Natural killer cell (primary cell): Measurements from ENCODE around the gene CARMIL1. TPM values are rescaled to one million over a fixed set of nuclear protein-coding genes. Genes with fewer than 3 reads are reported as not detected.

ENCODE experiments used
- ATAC-seq, 3 donors: fragments of 150-1000 bp in 2 of 3; fragments of 200-7000 bp in 1 of 3; cut with Tn5 transposase; 1 replicate in 1 of 3; 2 replicates in 2 of 3; pipeline ENCODE4 v1.10.0; 2021; ENCODE audit warnings: mild to moderate bottlenecking in 2 of 3, moderate library complexity in 2 of 3
- DNase-seq, 2 donors: peaks; one replicate each; pipeline versions ENCODE4 v3.0.0 to v3.0.0-alpha.2; 2013 to 2021; ENCODE audit warnings: mixed read lengths in 1 of 2
- H3K27ac ChIP-seq: one replicate; pipeline ENCODE4 v1.5.1; 2013; ENCODE audit warnings: mild to moderate bottlenecking, low read length
- H3K27me3 ChIP-seq: one replicate; pipeline ENCODE4 v1.6.1; 2013; ENCODE audit warnings: low read length; ENCODE audit not compliant: control insufficient read depth, insufficient read depth
- H3K36me3 ChIP-seq: one replicate; pipeline ENCODE4 v1.6.1; 2013; ENCODE audit warnings: low read length; ENCODE audit not compliant: control insufficient read depth, insufficient read depth
- H3K4me1 ChIP-seq: one replicate; pipeline ENCODE4 v1.6.1; 2013; ENCODE audit warnings: low read length; ENCODE audit not compliant: control insufficient read depth, insufficient read depth
- H3K4me3 ChIP-seq: one replicate; pipeline ENCODE4 v1.5.1; 2013; ENCODE audit warnings: low read length
- H3K9me3 ChIP-seq: one replicate; pipeline ENCODE4 v1.6.1; 2013; ENCODE audit warnings: low read length; ENCODE audit not compliant: control insufficient read depth, insufficient read depth
- H3K27ac Mint-ChIP-seq, 2 donors: one replicate each; pipeline ENCODE4 v1.8.0; 2022; ENCODE audit warnings: mild to moderate bottlenecking in 2 of 2, mixed read lengths in 2 of 2, moderate library complexity in 1 of 2
- H3K27me3 Mint-ChIP-seq, 2 donors: one replicate each; pipeline ENCODE4 v1.8.0; 2022; ENCODE audit warnings: low read depth in 2 of 2, mixed read lengths in 2 of 2
- H3K36me3 Mint-ChIP-seq: one replicate; pipeline ENCODE4 v1.8.0; 2022; ENCODE audit warnings: mixed read lengths
- H3K4me1 Mint-ChIP-seq, 2 donors: one replicate each; pipeline ENCODE4 v1.8.0; 2022; ENCODE audit warnings: mixed read lengths in 2 of 2
- H3K4me3 Mint-ChIP-seq: one replicate; pipeline ENCODE4 v1.8.0; 2022; ENCODE audit warnings: mild to moderate bottlenecking, moderate library complexity, mixed read lengths
- H3K9me3 Mint-ChIP-seq, 2 donors: one replicate each; pipeline ENCODE4 v1.8.0; 2022; ENCODE audit warnings: mixed read lengths in 2 of 2
- WGBS: methylation state at CpG from one replicate; pipeline ENCODE4 v1.1.7; 2013; ENCODE audit warnings: missing lambda C conversion rate; ENCODE audit not compliant: insufficient coverage; 5-methylcytosine and 5-hydroxymethylcytosine counted together
- intact Hi-C: fragments of 100-400 bp; cut with micrococcal nuclease; formaldehyde crosslinking; loops from one replicate; pipeline ENCODE4 v1.14.2; 2022
- total RNA-seq, 4 donors: library from RNA; stranded (reverse); fragments of 120-200 nt in 1 of 4; gene quantifications; one replicate each; pipeline versions ENCODE4 v1.2.3 to v1.2.4, GENCODE V29; 2013 to 2022
- TF ChIP-seq, protein P1 (sequence below): fragments of 200-600 bp; IDR thresholded peaks from one replicate; pipeline ENCODE4 v1.8.0; 2022; ENCODE audit warnings: antibody characterized with exemption

Gene CARMIL1
- total RNA-seq, 3 donors from 2014 or later (not counting 1 experiment from before 2014, with no cell fraction given): 0.25 to 1.1 (median 0.35) TPM

DNA sequence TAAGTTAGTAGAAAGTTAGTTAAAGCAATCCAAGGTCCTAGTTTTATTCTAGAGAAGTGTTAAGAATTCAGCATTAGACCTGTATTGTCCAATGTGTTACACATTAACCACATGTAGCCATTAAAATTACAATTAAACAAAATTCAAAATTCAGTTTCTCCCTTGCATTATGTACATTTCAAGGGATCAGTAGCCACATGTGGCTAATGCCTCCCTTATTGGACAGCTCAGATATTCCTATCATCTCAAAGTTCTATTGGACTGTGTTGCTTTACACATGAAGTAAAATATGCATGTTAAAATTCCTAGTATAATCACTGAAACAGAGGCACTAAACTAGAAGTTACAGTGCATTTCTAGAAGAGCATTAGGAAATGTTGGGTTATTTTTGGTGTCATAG lies 265.7 kb downstream of the CARMIL1 start:
- Histone ChIP-seq H3K27me3 (no peaks in the 10 kb centered on the region), H3K9me3 (no peaks in the 10 kb centered on the region), H3K4me3 (no peak overlapping the region), H3K27ac (no peak overlapping the region), H3K4me1 (no peaks in the 10 kb centered on the region), H3K36me3 (no peaks in the 10 kb centered on the region)
- H3K9me3 Mint-ChIP-seq: no peaks in the 10 kb centered on the region
- TF ChIP-seq, protein P1, sequence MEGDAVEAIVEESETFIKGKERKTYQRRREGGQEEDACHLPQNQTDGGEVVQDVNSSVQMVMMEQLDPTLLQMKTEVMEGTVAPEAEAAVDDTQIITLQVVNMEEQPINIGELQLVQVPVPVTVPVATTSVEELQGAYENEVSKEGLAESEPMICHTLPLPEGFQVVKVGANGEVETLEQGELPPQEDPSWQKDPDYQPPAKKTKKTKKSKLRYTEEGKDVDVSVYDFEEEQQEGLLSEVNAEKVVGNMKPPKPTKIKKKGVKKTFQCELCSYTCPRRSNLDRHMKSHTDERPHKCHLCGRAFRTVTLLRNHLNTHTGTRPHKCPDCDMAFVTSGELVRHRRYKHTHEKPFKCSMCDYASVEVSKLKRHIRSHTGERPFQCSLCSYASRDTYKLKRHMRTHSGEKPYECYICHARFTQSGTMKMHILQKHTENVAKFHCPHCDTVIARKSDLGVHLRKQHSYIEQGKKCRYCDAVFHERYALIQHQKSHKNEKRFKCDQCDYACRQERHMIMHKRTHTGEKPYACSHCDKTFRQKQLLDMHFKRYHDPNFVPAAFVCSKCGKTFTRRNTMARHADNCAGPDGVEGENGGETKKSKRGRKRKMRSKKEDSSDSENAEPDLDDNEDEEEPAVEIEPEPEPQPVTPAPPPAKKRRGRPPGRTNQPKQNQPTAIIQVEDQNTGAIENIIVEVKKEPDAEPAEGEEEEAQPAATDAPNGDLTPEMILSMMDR: no peak
- ATAC-seq: no peak
- no peaks in the 10 kb centered on the region for H3K36me3 Mint-ChIP-seq
- no peaks in the 10 kb centered on the region for H3K4me1 Mint-ChIP-seq
- peaks cover 0 to 31% of the 10 kb centered on the region in 2 donors for H3K27me3 Mint-ChIP-seq
- H3K27ac Mint-ChIP-seq: no peak overlapping the region
- no peak overlapping the region for H3K4me3 Mint-ChIP-seq
- no peak for DNase-seq
- intact Hi-C loops: no loop called here

DNA sequence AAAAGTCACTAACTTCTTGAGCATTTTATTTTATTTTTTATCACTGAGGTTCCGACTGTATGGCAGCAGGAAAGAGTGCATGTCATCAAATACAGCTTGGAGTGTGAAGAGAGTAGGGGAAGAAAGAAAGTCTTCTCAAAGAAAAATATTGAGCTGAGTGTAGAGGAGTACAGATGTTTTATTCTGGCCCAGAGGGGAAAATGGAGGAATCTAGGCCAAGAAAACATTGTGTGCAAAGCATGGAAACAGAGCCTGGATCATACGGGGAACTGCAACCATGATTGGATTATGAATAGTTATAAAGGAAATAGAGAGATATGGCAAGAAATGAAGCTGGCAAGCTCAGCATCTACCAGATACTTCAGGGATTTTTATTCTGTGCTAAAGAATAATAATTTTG lies 268.6 kb downstream of the CARMIL1 start:
- Histone ChIP-seq H3K9me3 (no peaks in the 10 kb centered on the region), H3K4me3 (no peak overlapping the region), H3K27ac (no peak overlapping the region), H3K27me3 (no peaks in the 10 kb centered on the region), H3K4me1 (no peaks in the 10 kb centered on the region), H3K36me3 (no peaks in the 10 kb centered on the region)
- DNase-seq (no peak), ATAC-seq (no peak)
- H3K27me3 Mint-ChIP-seq: peaks cover 0 to 29% of the 10 kb centered on the region in 2 donors
- H3K9me3 Mint-ChIP-seq: no peaks in the 10 kb centered on the region
- 70% methylated on average over 2 of the region's 2 CpGs for WGBS
- TF ChIP-seq, protein P1: no peak
- H3K4me3 Mint-ChIP-seq: no peak overlapping the region
- no peaks in the 10 kb centered on the region for H3K36me3 Mint-ChIP-seq
- intact Hi-C loops: no loop called here
- no peak overlapping the region for H3K27ac Mint-ChIP-seq
- no peaks in the 10 kb centered on the region for H3K4me1 Mint-ChIP-seq

DNA sequence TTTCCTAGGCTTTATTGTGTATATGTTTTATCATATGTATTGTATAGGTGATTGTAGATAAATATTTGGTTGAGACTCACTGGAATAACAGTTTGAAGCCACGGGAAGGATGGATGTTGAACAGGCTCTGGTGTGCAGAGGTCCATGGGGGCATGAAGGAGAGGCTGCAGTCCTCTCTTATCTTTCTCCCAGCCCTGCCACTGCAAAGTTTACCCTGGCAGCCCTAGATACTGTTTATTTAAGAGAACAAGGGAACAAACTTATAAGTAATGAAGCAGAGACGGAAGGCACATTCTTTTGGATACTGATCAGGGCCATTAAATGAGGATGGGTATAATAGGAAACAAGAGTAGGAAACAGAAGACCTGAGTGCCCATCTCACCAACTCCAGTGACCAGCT lies 269.3 kb downstream of the CARMIL1 start:
- Mint-ChIP-seq H3K36me3 (no peaks in the 10 kb centered on the region), H3K9me3 (no peaks in the 10 kb centered on the region), H3K4me3 (no peak overlapping the region), H3K4me1 (no peaks in the 10 kb centered on the region), H3K27me3 (peaks cover 2 to 35% of the 10 kb centered on the region in 2 donors), H3K27ac (no peak overlapping the region)
- Histone ChIP-seq H3K4me3 (no peak overlapping the region), H3K27ac (no peak overlapping the region), H3K9me3 (no peaks in the 10 kb centered on the region), H3K4me1 (no peaks in the 10 kb centered on the region), H3K27me3 (no peaks in the 10 kb centered on the region), H3K36me3 (no peaks in the 10 kb centered on the region)
- DNase-seq (no peak), ATAC-seq (no peak)
- 100% methylated on average over 2 of the region's 2 CpGs for WGBS
- intact Hi-C loops: no loop called here
- TF ChIP-seq, protein P1: no peak

DNA sequence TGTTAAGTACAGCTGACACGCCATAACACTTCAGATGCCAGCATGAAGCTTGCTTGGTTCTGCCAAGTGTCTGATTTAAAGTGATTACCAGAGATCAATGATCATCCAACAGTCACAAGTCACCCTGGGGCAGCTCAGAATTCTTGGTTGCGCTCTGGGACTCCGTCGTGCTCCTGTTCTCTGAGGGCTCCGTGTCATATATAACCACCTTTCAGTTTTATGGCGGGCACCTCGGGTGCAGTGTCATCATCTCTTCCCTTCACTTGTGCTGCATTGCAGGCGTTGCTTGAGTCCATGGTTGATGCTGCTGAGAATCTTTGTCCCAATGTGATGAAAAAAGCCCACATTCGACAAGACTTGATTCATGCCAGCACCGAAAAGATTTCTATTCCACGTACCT lies 271.5 kb downstream of the CARMIL1 start:
- H3K27me3 Mint-ChIP-seq: peaks cover 6 to 40% of the 10 kb centered on the region in 2 donors
- intact Hi-C loops: no loop called here
- no peak for DNase-seq
- Histone ChIP-seq H3K27ac (no peak overlapping the region), H3K4me3 (no peak overlapping the region), H3K4me1 (no peaks in the 10 kb centered on the region), H3K27me3 (no peaks in the 10 kb centered on the region), H3K36me3 (no peaks in the 10 kb centered on the region), H3K9me3 (no peaks in the 10 kb centered on the region)
- no peaks in the 10 kb centered on the region for H3K4me1 Mint-ChIP-seq
- H3K4me3 Mint-ChIP-seq: no peak overlapping the region
- ATAC-seq: no peak
- no peaks in the 10 kb centered on the region for H3K9me3 Mint-ChIP-seq
- no peak overlapping the region for H3K27ac Mint-ChIP-seq
- TF ChIP-seq, protein P1: no peak
- 94% methylated on average over 11 of the region's 11 CpGs for WGBS
- H3K36me3 Mint-ChIP-seq: no peaks in the 10 kb centered on the region
